HCT116 (cell line): Measurements from ENCODE around the gene HACE1. TPM values are rescaled to one million over a fixed set of nuclear protein-coding genes. Genes with fewer than 3 reads are reported as not detected.

Experiments used
- ATAC-seq: fragments of 200-7000 bp; cut with Tn5 transposase; 2 replicates; pipeline ENCODE4 v1.9.1; 2020; ENCODE audit warnings: mild to moderate bottlenecking, moderate library complexity
- BruUV-seq: library from RNA; stranded (reverse); fragments of 400-500 nt; replicated peaks from 2 replicates; lab custom pipeline; 2021; lab: Mats Ljungman, UMichigan
- CTCF ChIA-PET: fragments of 300-600 bp; sonication (Branson Sonifier 250); formaldehyde crosslinking; loops from one replicate; lab custom pipeline; 2021; ENCODE audit warnings: antibody characterized with exemption; lab: Charles Lee
- POLR2A ChIA-PET: fragments of 300-600, 350-600 bp; sonication (Branson Sonifier 250); formaldehyde crosslinking; loops from one replicate; lab custom pipeline; 2021; ENCODE audit warnings: antibody characterized with exemption; lab: Charles Lee
- RAD21 ChIA-PET, 2 experiments: fragments of 300-600 bp; sonication (Branson Sonifier 250); formaldehyde crosslinking; loops; one replicate each; lab custom pipeline; 2023; ENCODE audit warnings: low total read pairs in 2 of 2; ENCODE audit not compliant: uncharacterized antibody in 2 of 2, unreplicated experiment in 2 of 2, low non-redundant PET in 1 of 2; lab: Charles Lee
- DNase-seq: peaks from one replicate; pipeline ENCODE4 v3.0.0-alpha.2; 2010; ENCODE audit warnings: low read depth, low spot score
- H2AFZ ChIP-seq: fragments of 200-600 bp; shearing (Covaris generic), sonication (generic); 2 replicates; pipeline ENCODE4 v1.6.1; 2017; ENCODE audit warnings: low read depth, mixed run types, mixed read lengths, antibody characterized with exemption, low read length; ENCODE audit not compliant: poor library complexity, severe bottlenecking
- H3K27ac ChIP-seq: 2 replicates; pipeline ENCODE4 v1.5.1; 2012; ENCODE audit warnings: low read depth, low read length
- H3K27me3 ChIP-seq: fragments of 200-600 bp; sonication (generic); 2 replicates; pipeline ENCODE4 v1.6.1; 2016; ENCODE audit warnings: mixed run types, low read length, mixed read lengths; ENCODE audit not compliant: insufficient read depth
- H3K36me3 ChIP-seq, 2 experiments: fragments of 200-500 bp in 1 of 2; fragments of 200-600 bp in 1 of 2; sonication (Bioruptor generic) in 1 of 2; sonication (generic) in 1 of 2; 2 replicates each; pipeline versions ENCODE4 v1.5.1 to v1.6.1; 2014 to 2016; ENCODE audit warnings: low read length in 2 of 2, inconsistent platforms in 1 of 2, mixed read lengths in 1 of 2, mixed run types in 1 of 2; ENCODE audit not compliant: insufficient read depth in 2 of 2, control insufficient read depth in 1 of 2
- H3K4me1 ChIP-seq, 2 experiments: fragments of 200-600 bp in 1 of 2; sonication (generic) in 1 of 2; 2 replicates each; pipeline versions ENCODE4 v1.5.1 to v1.6.1; 2012 to 2017; ENCODE audit warnings: low read length in 2 of 2, inconsistent platforms in 1 of 2, mild to moderate bottlenecking in 1 of 2, mixed read lengths in 1 of 2, mixed run types in 1 of 2, moderate library complexity in 1 of 2; ENCODE audit not compliant: insufficient read depth in 2 of 2, control insufficient read depth in 1 of 2
- H3K4me2 ChIP-seq: fragments of 200-600 bp; sonication (generic); 2 replicates; pipeline ENCODE4 v1.6.1; 2017; ENCODE audit warnings: mixed run types, low read length, mixed read lengths
- H3K4me3 ChIP-seq, 2 experiments: fragments of 200-600 bp in 1 of 2; sonication (generic) in 1 of 2; replicated peaks in 1 of 2; 2 replicates each; pipeline ENCODE4 v1.5.1; 2011 to 2016; ENCODE audit warnings: low read length in 2 of 2, control low read depth in 1 of 2, low read depth in 1 of 2, mild to moderate bottlenecking in 1 of 2, mixed read lengths in 1 of 2, mixed run types in 1 of 2
- H3K79me2 ChIP-seq: fragments of 200-600 bp; sonication (generic); 2 replicates; pipeline ENCODE4 v1.6.1; 2017; ENCODE audit warnings: mild to moderate bottlenecking, mixed run types, low read length, moderate library complexity, mixed read lengths; ENCODE audit not compliant: insufficient read depth
- H3K9ac ChIP-seq: fragments of 200-600 bp; sonication (generic); 2 replicates; pipeline ENCODE4 v1.6.1; 2016; ENCODE audit warnings: low read length, mixed read lengths
- H3K9me2 ChIP-seq: fragments of 200-600 bp; sonication (generic), shearing (Covaris generic); 2 replicates; pipeline ENCODE4 v1.6.1; 2017; ENCODE audit warnings: mixed run types, mild to moderate bottlenecking, moderate library complexity; ENCODE audit not compliant: insufficient read depth
- H3K9me3 ChIP-seq, 2 experiments: fragments of 200-500 bp in 1 of 2; fragments of 200-600 bp in 1 of 2; sonication (Bioruptor generic) in 1 of 2; sonication (generic) in 1 of 2; 2 replicates each; pipeline ENCODE4 v1.6.1; 2014 to 2017; ENCODE audit warnings: low read length in 2 of 2, mixed read lengths in 2 of 2, inconsistent platforms in 1 of 2, low read depth in 1 of 2, mild to moderate bottlenecking in 1 of 2, mixed run types in 1 of 2, moderate library complexity in 1 of 2; ENCODE audit not compliant: control insufficient read depth in 1 of 2, insufficient read depth in 1 of 2
- H4K20me1 ChIP-seq: fragments of 200-600 bp; sonication (generic), shearing (Covaris generic); 2 replicates; pipeline ENCODE4 v1.6.1; 2017; ENCODE audit warnings: mixed run types, mild to moderate bottlenecking, moderate library complexity; ENCODE audit not compliant: insufficient read depth
- CEBPB ChIP-seq: IDR thresholded peaks from 2 replicates; pipeline ENCODE4 v1.6.1; 2012; ENCODE audit warnings: low read depth
- EGR1 ChIP-seq: IDR thresholded peaks from 2 replicates; pipeline ENCODE4 v1.6.1; 2012; ENCODE audit warnings: low read depth
- ELF1 ChIP-seq: IDR thresholded peaks from 2 replicates; pipeline ENCODE4 v1.6.1; 2012; ENCODE audit warnings: low read depth, borderline replicate concordance
- EZH2phosphoT487 ChIP-seq: fragments of 200-600 bp; IDR thresholded peaks from 2 replicates; pipeline ENCODE4 v1.6.1; 2018; ENCODE audit warnings: antibody characterized with exemption, borderline replicate concordance
- FOSL1 ChIP-seq: IDR thresholded peaks from 2 replicates; pipeline ENCODE4 v1.6.1; 2012; ENCODE audit warnings: low read depth
- POLR2A ChIP-seq: IDR thresholded peaks from 2 replicates; pipeline ENCODE4 v1.7.0; 2011; ENCODE audit warnings: borderline replicate concordance; ENCODE audit not compliant: insufficient read depth, insufficient read length; ENCODE audit errors: extremely low read depth
- POLR2AphosphoS5 ChIP-seq: IDR thresholded peaks from 2 replicates; pipeline ENCODE4 v1.6.1; 2011; ENCODE audit warnings: mild to moderate bottlenecking, low read depth, low read length, moderate library complexity
- SIN3A ChIP-seq: IDR thresholded peaks from 2 replicates; pipeline ENCODE4 v1.6.1; 2012; ENCODE audit warnings: low read depth
- SP1 ChIP-seq: IDR thresholded peaks from 2 replicates; pipeline ENCODE4 v1.6.1; 2012; ENCODE audit warnings: low read depth
- SRF ChIP-seq: IDR thresholded peaks from 2 replicates; pipeline ENCODE4 v1.6.1; 2012; ENCODE audit warnings: low read depth
- TCF7L2 ChIP-seq: IDR thresholded peaks from 2 replicates; pipeline ENCODE4 v1.7.0; 2011; ENCODE audit warnings: borderline replicate concordance, inconsistent platforms; ENCODE audit not compliant: insufficient read depth, insufficient read length; ENCODE audit errors: extremely low read depth
- YY1 ChIP-seq: IDR thresholded peaks from 2 replicates; pipeline ENCODE4 v1.6.1; 2011; ENCODE audit warnings: low read length, low read depth, moderate library complexity, mild to moderate bottlenecking; ENCODE audit not compliant: insufficient replicate concordance; ENCODE audit errors: extremely low read depth
- ZNF274 ChIP-seq: fragments of 200-500 bp; sonication (Bioruptor generic); IDR thresholded peaks from 2 replicates; pipeline ENCODE4 v1.6.1; 2014; ENCODE audit warnings: mild to moderate bottlenecking, low read depth, low read length, inconsistent platforms
- intact Hi-C: fragments of 100-400 bp; cut with micrococcal nuclease; formaldehyde crosslinking; loops from 2 replicates; pipeline ENCODE4 v1.10.0; 2022
- total RNA-seq: library from RNA; stranded (reverse); gene quantifications from one replicate; pipeline ENCODE4 v1.2.1, GENCODE V29; 2021; ENCODE audit not compliant: unreplicated experiment
- TF ChIP-seq, protein P1 (sequence below): IDR thresholded peaks from 2 replicates; pipeline ENCODE4 v1.6.1; 2011; ENCODE audit warnings: mild to moderate bottlenecking, low read length, moderate library complexity; ENCODE audit not compliant: insufficient replicate concordance; ENCODE audit errors: extremely low read depth
- TF ChIP-seq, protein P2 (sequence below): IDR thresholded peaks from 2 replicates; pipeline ENCODE4 v1.6.1; 2012; ENCODE audit warnings: low read depth
- TF ChIP-seq, protein P3 (sequence below): IDR thresholded peaks from 2 replicates; pipeline ENCODE4 v1.6.1; 2012
- TF ChIP-seq, protein P4 (sequence below): IDR thresholded peaks from 2 replicates; pipeline ENCODE4 v1.6.1; 2012

HACE1 gene
- total RNA-seq, 1 experiment from 2014 or later = 10.9 TPM

DNA sequence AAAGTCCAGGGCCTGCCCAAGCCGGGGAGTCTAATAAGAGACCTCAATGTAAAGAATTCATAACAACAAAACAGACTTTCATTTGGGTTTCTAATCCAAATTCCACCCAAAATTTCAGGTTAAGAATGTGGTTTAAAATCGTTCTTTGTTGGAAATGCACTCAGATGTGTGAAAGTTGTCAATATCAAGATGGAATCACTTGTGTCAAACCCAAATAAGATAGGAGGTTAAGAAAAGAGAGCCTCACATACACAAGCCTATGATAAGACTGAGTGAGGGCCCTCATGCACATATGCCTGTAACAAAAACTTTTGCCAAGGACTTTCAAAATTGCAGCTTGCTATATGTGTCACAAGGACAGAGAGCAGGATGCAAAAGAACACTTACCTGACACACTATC lies 145.7 kb downstream of the HACE1 start:
- Histone ChIP-seq H3K36me3 (no peaks in the 10 kb centered on the region), H3K9ac (no peak overlapping the region), H3K79me2 (no peaks in the 10 kb centered on the region), H3K4me3 (no peak overlapping the region), H4K20me1 (no peaks in the 10 kb centered on the region), H3K9me2 (no peaks in the 10 kb centered on the region), H3K9me3 (no peaks in the 10 kb centered on the region), H3K27me3 (no peaks in the 10 kb centered on the region), H3K4me2 (no peak overlapping the region), H3K27ac (no peak overlapping the region), H2AFZ (no peak overlapping the region), H3K4me1 (peaks cover 0 to 7% of the 10 kb centered on the region in 2 experiments; a peak in 1 of 4 replicates)
- DNase-seq = no peak
- TF ChIP-seq, protein P1, sequence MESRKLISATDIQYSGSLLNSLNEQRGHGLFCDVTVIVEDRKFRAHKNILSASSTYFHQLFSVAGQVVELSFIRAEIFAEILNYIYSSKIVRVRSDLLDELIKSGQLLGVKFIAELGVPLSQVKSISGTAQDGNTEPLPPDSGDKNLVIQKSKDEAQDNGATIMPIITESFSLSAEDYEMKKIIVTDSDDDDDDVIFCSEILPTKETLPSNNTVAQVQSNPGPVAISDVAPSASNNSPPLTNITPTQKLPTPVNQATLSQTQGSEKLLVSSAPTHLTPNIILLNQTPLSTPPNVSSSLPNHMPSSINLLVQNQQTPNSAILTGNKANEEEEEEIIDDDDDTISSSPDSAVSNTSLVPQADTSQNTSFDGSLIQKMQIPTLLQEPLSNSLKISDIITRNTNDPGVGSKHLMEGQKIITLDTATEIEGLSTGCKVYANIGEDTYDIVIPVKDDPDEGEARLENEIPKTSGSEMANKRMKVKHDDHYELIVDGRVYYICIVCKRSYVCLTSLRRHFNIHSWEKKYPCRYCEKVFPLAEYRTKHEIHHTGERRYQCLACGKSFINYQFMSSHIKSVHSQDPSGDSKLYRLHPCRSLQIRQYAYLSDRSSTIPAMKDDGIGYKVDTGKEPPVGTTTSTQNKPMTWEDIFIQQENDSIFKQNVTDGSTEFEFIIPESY = no peak
- TF ChIP-seq EGR1 (no peak), POLR2AphosphoS5 (no peak), POLR2A (no peak), YY1 (no peak), CEBPB (no peak), SIN3A (no peak), EZH2phosphoT487 (no peak), TCF7L2 (no peak), FOSL1 (no peak), ELF1 (no peak), SP1 (no peak), SRF (no peak), ZNF274 (no peak)
- TF ChIP-seq, protein P2, sequence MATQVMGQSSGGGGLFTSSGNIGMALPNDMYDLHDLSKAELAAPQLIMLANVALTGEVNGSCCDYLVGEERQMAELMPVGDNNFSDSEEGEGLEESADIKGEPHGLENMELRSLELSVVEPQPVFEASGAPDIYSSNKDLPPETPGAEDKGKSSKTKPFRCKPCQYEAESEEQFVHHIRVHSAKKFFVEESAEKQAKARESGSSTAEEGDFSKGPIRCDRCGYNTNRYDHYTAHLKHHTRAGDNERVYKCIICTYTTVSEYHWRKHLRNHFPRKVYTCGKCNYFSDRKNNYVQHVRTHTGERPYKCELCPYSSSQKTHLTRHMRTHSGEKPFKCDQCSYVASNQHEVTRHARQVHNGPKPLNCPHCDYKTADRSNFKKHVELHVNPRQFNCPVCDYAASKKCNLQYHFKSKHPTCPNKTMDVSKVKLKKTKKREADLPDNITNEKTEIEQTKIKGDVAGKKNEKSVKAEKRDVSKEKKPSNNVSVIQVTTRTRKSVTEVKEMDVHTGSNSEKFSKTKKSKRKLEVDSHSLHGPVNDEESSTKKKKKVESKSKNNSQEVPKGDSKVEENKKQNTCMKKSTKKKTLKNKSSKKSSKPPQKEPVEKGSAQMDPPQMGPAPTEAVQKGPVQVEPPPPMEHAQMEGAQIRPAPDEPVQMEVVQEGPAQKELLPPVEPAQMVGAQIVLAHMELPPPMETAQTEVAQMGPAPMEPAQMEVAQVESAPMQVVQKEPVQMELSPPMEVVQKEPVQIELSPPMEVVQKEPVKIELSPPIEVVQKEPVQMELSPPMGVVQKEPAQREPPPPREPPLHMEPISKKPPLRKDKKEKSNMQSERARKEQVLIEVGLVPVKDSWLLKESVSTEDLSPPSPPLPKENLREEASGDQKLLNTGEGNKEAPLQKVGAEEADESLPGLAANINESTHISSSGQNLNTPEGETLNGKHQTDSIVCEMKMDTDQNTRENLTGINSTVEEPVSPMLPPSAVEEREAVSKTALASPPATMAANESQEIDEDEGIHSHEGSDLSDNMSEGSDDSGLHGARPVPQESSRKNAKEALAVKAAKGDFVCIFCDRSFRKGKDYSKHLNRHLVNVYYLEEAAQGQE = no peak
- TF ChIP-seq, protein P3, sequence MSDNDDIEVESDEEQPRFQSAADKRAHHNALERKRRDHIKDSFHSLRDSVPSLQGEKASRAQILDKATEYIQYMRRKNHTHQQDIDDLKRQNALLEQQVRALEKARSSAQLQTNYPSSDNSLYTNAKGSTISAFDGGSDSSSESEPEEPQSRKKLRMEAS = no peak
- TF ChIP-seq, protein P4, sequence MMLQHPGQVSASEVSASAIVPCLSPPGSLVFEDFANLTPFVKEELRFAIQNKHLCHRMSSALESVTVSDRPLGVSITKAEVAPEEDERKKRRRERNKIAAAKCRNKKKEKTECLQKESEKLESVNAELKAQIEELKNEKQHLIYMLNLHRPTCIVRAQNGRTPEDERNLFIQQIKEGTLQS = no peak
- BruUV-seq = no TSS peak
- intact Hi-C loops = no loop called here
- ChIA-PET RAD21 (no interaction called here), CTCF (no interaction called here), POLR2A (no interaction called here)
- no peak for ATAC-seq
